HG02763 (cell line): ENCODE data around the gene WASF1.
"Not testable (repeated sequence)": the region's sequence is repeated elsewhere in the genome, so short reads cannot be mapped to it uniquely, and the experiment has no call there.

Experiments
- ATAC-seq: cut with Tn5 transposase; IDR thresholded peaks from one replicate; pipeline ENCODE4 v1.9.1; 2021; ENCODE audit warnings: mild to moderate bottlenecking, moderate library complexity; ENCODE audit not compliant: unreplicated experiment

The WASF1 gene

GRCh38 chr6:110095101-110095500, 84.4 kb downstream of the WASF1 start:
- no peak for ATAC-seq

GRCh38 chr6:110093981-110094380, 85.5 kb downstream of the WASF1 start:
- ATAC-seq = no peak

- no peak for ATAC-seq
These were observed 88.6 kb downstream of the WASF1 start for GRCh38 chr6:110090876-110091275.

GRCh38 chr6:110089323-110089722, 90.1 kb downstream of the WASF1 start:
- ATAC-seq = no peak

GRCh38 chr6:110085285-110085684, 94.2 kb downstream of the WASF1 start:
- no peak for ATAC-seq

- no peak for ATAC-seq
These were observed 95.4 kb downstream of the WASF1 start for GRCh38 chr6:110083875-110084585.

- ATAC-seq = no peak
These were observed 104.1 kb downstream of the WASF1 start for GRCh38 chr6:110075406-110075805.

GRCh38 chr6:110073474-110073873, 106.0 kb downstream of the WASF1 start:
- not testable (repeated sequence) for ATAC-seq

GRCh38 chr6:110068592-110068967, 110.9 kb downstream of the WASF1 start:
- ATAC-seq = no peak

- no peak for ATAC-seq
These were observed 111.5 kb downstream of the WASF1 start for GRCh38 chr6:110067837-110068591.

- ATAC-seq = no peak
These were observed 114.5 kb downstream of the WASF1 start for GRCh38 chr6:110064744-110065524.

GRCh38 chr6:110063594-110064263, 115.7 kb downstream of the WASF1 start:
- no peak for ATAC-seq

- no peak for ATAC-seq
These were observed 124.1 kb downstream of the WASF1 start for GRCh38 chr6:110055387-110055735.

- ATAC-seq = no peak
These were observed 124.6 kb downstream of the WASF1 start for GRCh38 chr6:110054664-110055386.

- no peak for ATAC-seq
These were observed 125.9 kb downstream of the WASF1 start for GRCh38 chr6:110053395-110054240.

- no peak for ATAC-seq
These were observed 129.0 kb downstream of the WASF1 start for GRCh38 chr6:110050440-110050813.
